H4 (cell line): ENCODE data around the gene FANCB. TPM values are rescaled to one million over a fixed set of nuclear protein-coding genes. Genes with fewer than 3 reads are reported as not detected.
A peak's percentile ranks its signal among the peaks of the same experiment; 100 is the strongest.

ENCODE experiments used
- DNase-seq: peaks from one replicate; pipeline ENCODE4 v3.0.0-alpha.2; 2015; ENCODE audit warnings: low spot score
- total RNA-seq: library from RNA; depleted of rRNA; stranded (reverse); fragments of >200 nt; shearing (Covaris generic); gene quantifications from 2 replicates; pipeline ENCODE4 v1.2.3, GENCODE V29; 2014; rRNA removed

FANCB gene
- 6.2 and 8.3 TPM in 2 replicates for total RNA-seq

- peak; percentile 87 for DNase-seq
These were observed at the start of gene FANCB, which contains the start of gene MOSPD2 for GRCh38 chrX:14872851-14873675. FANCB (minus strand) TSS chrX:14873069; CDS start chrX:14865510, 7,559 bp downstream. MOSPD2 (plus strand) TSS chrX:14873421; CDS start chrX:14873529, 108 bp downstream.

DNA sequence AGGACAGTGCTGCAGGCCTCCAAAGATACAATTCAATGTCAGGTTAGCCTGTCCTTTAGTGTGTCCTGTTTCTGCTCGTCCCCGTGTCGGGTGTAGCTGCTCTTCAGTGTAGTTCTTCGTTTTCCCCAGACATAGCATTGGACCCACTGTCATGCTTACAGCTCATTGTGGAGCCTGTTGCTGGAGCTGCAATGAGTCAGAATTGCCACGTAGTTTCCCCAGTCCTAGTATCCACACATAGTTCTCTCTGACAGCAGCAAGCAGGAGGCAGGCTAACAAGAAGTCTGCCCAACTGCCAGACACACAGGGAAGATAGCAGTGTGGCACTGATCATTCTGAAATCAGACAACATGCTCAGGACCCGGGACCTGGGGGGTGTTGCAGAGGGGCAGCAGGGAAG lies 49.6 kb upstream of the FANCB start:
- peak; percentile 62 for DNase-seq

- DNase-seq, result no peak
These were observed 47.3 kb upstream of the FANCB start for GRCh38 chrX:14920196-14920595.

GRCh38 chrX:14919407-14919806 lies 46.5 kb upstream of the FANCB start:
- no peak for DNase-seq

- DNase-seq, result peak; percentile 37
These were observed 43.3 kb upstream of the FANCB start for GRCh38 chrX:14916017-14916674.

GRCh38 chrX:14915596-14915995 lies 42.7 kb upstream of the FANCB start:
- no peak for DNase-seq

GRCh38 chrX:14913241-14913640 lies 40.4 kb upstream of the FANCB start:
- DNase-seq, result no peak

GRCh38 chrX:14903891-14904290 lies 31.0 kb upstream of the FANCB start:
- DNase-seq, result no peak

GRCh38 chrX:14902537-14902936 lies 29.7 kb upstream of the FANCB start:
- no peak for DNase-seq

DNA sequence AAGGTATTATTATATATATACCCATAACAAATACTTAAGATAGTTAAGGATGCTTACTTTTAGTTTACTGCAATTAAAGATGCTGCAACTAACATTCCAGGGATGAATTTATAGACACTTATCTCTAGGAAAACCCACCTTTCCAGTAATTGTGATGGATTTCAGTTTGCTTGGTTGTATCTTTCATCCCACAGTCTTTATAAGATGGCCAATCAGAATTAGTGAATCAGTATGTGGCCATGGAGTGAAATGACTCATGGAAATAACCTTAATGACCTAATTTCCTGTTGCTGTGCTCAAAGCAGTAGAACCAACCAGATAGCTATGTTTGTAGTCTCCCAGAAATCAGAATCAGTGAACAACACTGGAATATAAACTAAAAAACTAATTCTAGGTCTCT lies 26.7 kb upstream of the FANCB start:
- peak; percentile 70 for DNase-seq

DNA sequence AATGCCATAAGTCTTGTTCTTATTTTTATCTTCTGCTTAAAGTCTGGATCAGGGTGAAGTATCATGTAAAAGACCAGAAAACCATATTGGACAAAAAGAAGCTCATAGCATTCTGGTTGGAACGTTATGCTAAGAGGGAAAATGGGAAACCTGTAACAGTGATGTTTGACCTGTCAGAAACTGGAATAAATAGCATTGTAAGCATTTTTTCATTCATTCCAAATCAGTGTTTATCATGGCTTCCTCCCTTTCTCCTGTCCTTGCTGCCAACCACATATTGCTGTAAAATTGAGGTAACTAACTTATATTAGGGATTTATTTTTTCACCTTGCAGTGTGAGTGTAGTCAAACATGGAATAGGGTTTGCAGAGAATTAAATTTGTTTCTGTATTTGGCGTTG lies 24.2 kb upstream of the FANCB start:
- no peak for DNase-seq

- DNase-seq, result no peak
These were observed 23.4 kb upstream of the FANCB start for GRCh38 chrX:14896273-14896672.

DNA sequence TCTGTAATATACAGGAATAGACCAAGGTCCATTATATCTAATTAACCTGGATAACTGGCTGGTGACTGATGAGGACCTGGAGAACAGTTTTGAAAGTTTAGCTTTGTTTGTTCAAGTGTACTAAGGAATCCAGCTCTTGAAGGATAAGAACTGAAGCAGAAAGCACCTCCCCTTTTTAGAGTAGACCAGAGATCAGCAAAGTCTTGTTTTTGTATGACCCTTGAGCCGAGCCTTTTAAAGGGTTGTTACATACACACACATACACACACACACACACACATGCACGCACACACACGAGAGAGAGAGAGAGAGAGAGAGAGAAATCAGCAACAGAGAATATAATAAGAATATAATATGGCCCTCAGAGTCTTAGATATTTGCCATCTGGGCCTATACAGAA lies 13.4 kb upstream of the FANCB start:
- DNase-seq, result no peak

DNA sequence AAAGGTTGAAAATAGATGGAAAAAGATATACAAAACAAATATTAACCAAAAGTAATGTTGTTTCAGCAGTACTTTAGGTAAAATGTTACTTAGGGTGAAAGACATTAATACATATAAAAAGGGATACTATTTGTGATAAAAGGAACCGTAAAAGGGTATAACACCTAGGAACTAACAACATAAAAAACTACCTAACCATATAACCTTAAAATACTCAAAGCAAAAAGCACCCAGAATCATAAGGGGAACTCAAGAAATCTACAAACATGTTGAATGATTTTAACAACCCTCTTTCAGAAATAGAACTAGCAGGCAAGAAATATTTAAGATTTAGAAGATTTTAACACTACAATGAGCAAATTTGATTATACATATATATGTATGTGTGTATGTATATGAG lies 11.8 kb upstream of the FANCB start:
- no peak for DNase-seq

- no peak for DNase-seq
These were observed 11.0 kb upstream of the FANCB start for GRCh38 chrX:14883826-14884225.

DNA sequence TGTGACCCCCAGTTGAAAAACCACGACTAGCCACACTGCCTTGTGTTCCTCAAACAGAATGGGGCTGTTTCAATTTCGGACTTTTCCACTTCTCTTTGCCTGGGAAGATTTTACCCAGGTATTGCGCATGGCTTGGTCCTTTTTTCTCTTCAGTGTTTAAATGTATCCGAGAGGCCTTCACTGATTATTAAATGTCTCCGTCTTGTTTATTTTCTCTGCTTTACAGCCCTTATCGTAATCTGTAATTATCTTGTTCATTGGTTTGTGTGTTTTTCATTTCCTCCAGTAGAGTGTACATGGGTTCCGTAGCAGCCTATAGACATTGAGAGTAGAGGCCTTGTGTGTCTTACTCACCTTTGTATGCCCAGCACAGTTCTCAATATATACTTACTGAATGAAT lies 2.8 kb upstream of the FANCB start:
- no peak for DNase-seq

DNA sequence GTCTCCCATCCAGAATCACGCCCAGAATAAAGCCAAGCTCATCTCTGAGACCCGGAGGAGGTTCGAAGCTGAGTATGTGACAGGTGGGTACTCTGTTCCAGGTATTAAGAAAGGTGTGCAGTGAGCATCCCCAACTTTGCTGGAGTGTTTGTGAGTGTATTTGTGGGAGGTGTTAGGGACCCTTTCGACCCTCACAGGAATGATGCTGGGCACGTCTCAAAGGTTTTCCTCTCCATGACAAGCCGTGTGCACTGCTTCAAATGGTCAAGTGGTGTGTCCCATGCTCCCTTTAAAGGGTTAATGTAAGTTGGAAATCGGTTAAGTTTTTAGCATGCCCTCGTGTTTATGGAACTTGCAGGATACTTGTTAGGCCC lies 794 bp upstream of the FANCB start:
- DNase-seq, result no peak

GRCh38 chrX:14872355-14872754 lies 514 bp downstream of the FANCB start:
- DNase-seq, result no peak

DNA sequence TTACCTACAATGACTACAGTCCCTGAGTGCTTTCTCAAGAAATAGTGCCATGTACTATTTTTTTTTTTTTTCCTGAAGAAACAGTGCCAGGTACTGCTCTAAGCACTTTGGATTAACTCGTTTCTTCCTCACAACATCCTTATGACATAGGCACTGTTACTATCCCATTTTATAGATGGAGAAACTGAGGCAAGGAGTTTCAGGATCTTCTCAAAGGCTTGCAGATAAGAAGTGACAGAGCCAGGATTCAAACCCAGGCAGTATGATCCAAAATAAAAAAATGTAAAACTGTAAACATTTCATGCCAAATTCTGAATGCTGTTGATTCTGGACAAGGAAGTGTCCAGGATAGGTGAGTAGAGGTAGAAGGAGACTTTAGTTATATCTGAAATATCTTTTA lies 1.1 kb downstream of the FANCB start:
- DNase-seq, result no peak

DNA sequence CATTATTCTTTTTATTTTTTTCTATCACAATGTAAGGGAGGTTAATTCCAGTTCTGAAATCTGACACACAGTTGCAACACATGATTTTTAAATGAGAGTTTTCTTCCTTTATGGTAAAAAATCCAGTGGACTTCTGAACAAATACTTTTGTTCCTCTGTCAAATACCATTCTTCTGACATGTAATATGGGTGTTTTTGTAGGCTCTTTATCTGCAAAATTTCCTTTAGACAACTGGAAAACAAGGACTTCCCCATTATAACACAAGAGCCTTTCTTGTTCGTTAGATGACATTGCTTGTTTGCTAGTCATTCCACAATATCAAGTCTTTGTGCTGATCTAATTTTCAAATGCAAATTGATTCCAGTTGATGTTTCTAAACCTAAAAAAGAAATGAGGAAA lies 7.7 kb downstream of the FANCB start:
- DNase-seq, result no peak

DNA sequence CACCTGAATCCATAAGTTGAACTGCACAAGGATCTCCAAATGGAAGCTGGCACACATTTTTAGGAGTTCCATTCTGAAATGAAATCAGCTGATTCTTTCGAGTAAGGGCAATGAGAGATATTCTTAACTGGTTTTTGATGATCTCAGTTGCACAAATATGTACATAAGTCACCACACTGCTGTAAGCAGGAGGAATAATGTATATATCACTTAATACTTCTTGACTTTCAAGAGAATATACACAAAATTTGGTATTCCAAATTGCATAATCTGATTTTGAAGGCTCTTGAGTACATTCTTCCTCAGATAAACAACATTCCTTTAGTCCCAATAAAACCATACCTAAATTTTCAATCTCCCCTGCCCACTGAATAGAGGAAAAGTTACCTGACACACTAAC lies 8.2 kb downstream of the FANCB start:
- no peak for DNase-seq

- no peak for DNase-seq
These were observed 21.3 kb downstream of the FANCB start for GRCh38 chrX:14851526-14851925.

GRCh38 chrX:14843666-14844065 lies 29.2 kb downstream of the FANCB start:
- DNase-seq, result no peak
